ENCODE results near the gene SEPTIN12. TPM values are rescaled to one million over a fixed set of nuclear protein-coding genes. Genes with fewer than 3 reads are reported as not detected.

The SEPTIN12 gene
- polyA plus RNA-seq, 1 donor from 2014 or later: 1.8 TPM

- Histone ChIP-seq H3K9ac (ENCODE audit: low read length) (no peak overlapping the region), H3K9me3 (ENCODE audit: low read length) (no peaks in the 10 kb centered on the region), H3K4me3 (ENCODE audit: low read length) (no peak overlapping the region), H3F3A (ENCODE audit: insufficient read depth, low read length, poor library complexity, severe bottlenecking) (no peaks in the 10 kb centered on the region), H3K4me2 (ENCODE audit: low read length) (no peak overlapping the region), H3K9me2 (ENCODE audit: insufficient read depth, low read length) (no peaks in the 10 kb centered on the region), H3K79me2 (replicated peaks; ENCODE audit: insufficient read depth, low read length) (no peaks in the 10 kb centered on the region), H3K27me3 (ENCODE audit: insufficient read depth, low read depth, low read length) (no peaks in the 10 kb centered on the region), H3K27ac (ENCODE audit: low read length) (no peak overlapping the region), H4K20me1 (ENCODE audit: insufficient read depth) (no peaks in the 10 kb centered on the region), H2AFZ (ENCODE audit: low read depth, low read length) (no peak overlapping the region), H3K36me3 (ENCODE audit: insufficient read depth, low read length) (no peaks in the 10 kb centered on the region)
- TF ChIP-seq CTCF (IDR thresholded peaks at IDR 0.05; ENCODE audit: poor library complexity, severe bottlenecking) (no peak), EZH2 (IDR thresholded peaks at IDR 0.05; ENCODE audit: borderline replicate concordance, insufficient read depth, low read length, poor library complexity, severe bottlenecking) (no peak), TAF1 (IDR thresholded peaks at IDR 0.05; ENCODE audit: low read depth) (no peak), MXI1 (conservative IDR thresholded peaks at IDR 0.05; ENCODE audit: poor library complexity, severe bottlenecking) (no peak), EP300 (conservative IDR thresholded peaks at IDR 0.05; ENCODE audit: poor library complexity, severe bottlenecking) (no peak), SMC3 (conservative IDR thresholded peaks at IDR 0.05; ENCODE audit: poor library complexity) (no peak), POLR2AphosphoS5 (IDR thresholded peaks at IDR 0.05) (no peak), RAD21 (conservative IDR thresholded peaks at IDR 0.05) (no peak), REST (IDR thresholded peaks at IDR 0.05; ENCODE audit: borderline replicate concordance) (no peak)
Measured at GRCh38 chr16:4828567-4829321, 40.6 kb upstream of the SEPTIN12 start.

GRCh38 chr16:4826980-4827379 is 38.8 kb upstream of the SEPTIN12 start:
- no peaks in the 10 kb centered on the region for H3K36me3 ChIP-seq (ENCODE audit: insufficient read depth, low read length)
- H3K27me3 ChIP-seq (ENCODE audit: insufficient read depth, low read depth, low read length): no peaks in the 10 kb centered on the region

More at GRCh38 chr16:4826980-4827379, 38.8 kb upstream of the SEPTIN12 start:
- Histone ChIP-seq H2AFZ (ENCODE audit: low read depth, low read length) (no peak overlapping the region), H3F3A (ENCODE audit: insufficient read depth, low read length, poor library complexity, severe bottlenecking) (no peaks in the 10 kb centered on the region), H3K4me3 (ENCODE audit: low read length) (no peak overlapping the region), H3K9me2 (ENCODE audit: insufficient read depth, low read length) (no peaks in the 10 kb centered on the region), H4K20me1 (ENCODE audit: insufficient read depth) (no peaks in the 10 kb centered on the region), H3K27ac (ENCODE audit: low read length) (no peak overlapping the region), H3K4me2 (ENCODE audit: low read length) (no peak overlapping the region), H3K79me2 (replicated peaks; ENCODE audit: insufficient read depth, low read length) (no peaks in the 10 kb centered on the region), H3K9me3 (ENCODE audit: low read length) (no peaks in the 10 kb centered on the region), H3K9ac (ENCODE audit: low read length) (no peak overlapping the region)
- TF ChIP-seq POLR2AphosphoS5 (IDR thresholded peaks at IDR 0.05) (no peak), CTCF (IDR thresholded peaks at IDR 0.05; ENCODE audit: poor library complexity, severe bottlenecking) (no peak), EZH2 (IDR thresholded peaks at IDR 0.05; ENCODE audit: borderline replicate concordance, insufficient read depth, low read length, poor library complexity, severe bottlenecking) (no peak), SMC3 (conservative IDR thresholded peaks at IDR 0.05; ENCODE audit: poor library complexity) (no peak), MXI1 (conservative IDR thresholded peaks at IDR 0.05; ENCODE audit: poor library complexity, severe bottlenecking) (no peak), REST (IDR thresholded peaks at IDR 0.05; ENCODE audit: borderline replicate concordance) (no peak), TAF1 (IDR thresholded peaks at IDR 0.05; ENCODE audit: low read depth) (no peak), EP300 (conservative IDR thresholded peaks at IDR 0.05; ENCODE audit: poor library complexity, severe bottlenecking) (no peak)

Data from neural cell (in vitro differentiated cells).